HG02970 (cell line): ENCODE measurements around the gene TBC1D4.

Experiments used
- ATAC-seq: cut with Tn5 transposase; IDR thresholded peaks from one replicate; pipeline ENCODE4 v1.9.1; 2021; ENCODE audit warnings: mild to moderate bottlenecking, moderate library complexity, moderate number of reproducible peaks; ENCODE audit not compliant: unreplicated experiment, low FRiP score

The TBC1D4 gene

GRCh38 chr13:75489502-75490263 lies 7.7 kb upstream of the TBC1D4 start:
- peak; percentile 81 for ATAC-seq

GRCh38 chr13:75486146-75487062 lies 4.4 kb upstream of the TBC1D4 start:
- no peak for ATAC-seq

- ATAC-seq, result no peak
Measured at GRCh38 chr13:75485286-75486062, 3.5 kb upstream of the TBC1D4 start.

- ATAC-seq, result no peak
Measured at GRCh38 chr13:75482820-75483079, 781 bp upstream of the TBC1D4 start.

- ATAC-seq, result peak; percentile 21
Measured at GRCh38 chr13:75481176-75482069, 546 bp downstream of the TBC1D4 start.

DNA sequence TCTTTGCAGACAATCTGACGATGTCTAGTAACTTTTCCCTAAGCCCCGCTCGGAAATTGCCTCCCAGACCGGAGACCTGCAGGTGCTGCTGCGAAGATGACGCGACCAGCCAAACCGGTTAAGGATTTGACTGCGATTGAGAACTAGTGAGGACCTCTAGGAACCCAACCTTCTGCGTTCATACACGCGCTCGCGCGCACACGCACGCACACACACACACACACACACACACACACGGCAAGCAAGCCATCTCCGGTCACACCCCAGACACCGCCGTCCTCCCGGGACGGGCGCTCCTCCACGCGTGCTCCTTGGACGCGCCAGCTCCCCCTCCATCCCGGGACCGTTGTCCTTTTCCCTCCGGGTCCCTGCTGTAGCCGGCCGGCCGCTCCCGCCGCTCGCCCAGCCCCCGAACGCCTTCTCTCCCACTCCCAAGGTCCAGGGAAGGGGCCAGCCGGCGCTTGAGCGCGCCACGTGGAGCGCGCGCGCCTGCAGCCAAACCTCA lies 1.2 kb downstream of the TBC1D4 start:
- ATAC-seq, result no peak

GRCh38 chr13:75479102-75479740 lies 2.7 kb downstream of the TBC1D4 start:
- ATAC-seq, result no peak

GRCh38 chr13:75478659-75479058 lies 3.3 kb downstream of the TBC1D4 start:
- ATAC-seq, result no peak

- ATAC-seq, result no peak
Measured at GRCh38 chr13:75474956-75475355, 7.0 kb downstream of the TBC1D4 start.

- ATAC-seq, result no peak
Measured at GRCh38 chr13:75473468-75473867, 8.5 kb downstream of the TBC1D4 start.

DNA sequence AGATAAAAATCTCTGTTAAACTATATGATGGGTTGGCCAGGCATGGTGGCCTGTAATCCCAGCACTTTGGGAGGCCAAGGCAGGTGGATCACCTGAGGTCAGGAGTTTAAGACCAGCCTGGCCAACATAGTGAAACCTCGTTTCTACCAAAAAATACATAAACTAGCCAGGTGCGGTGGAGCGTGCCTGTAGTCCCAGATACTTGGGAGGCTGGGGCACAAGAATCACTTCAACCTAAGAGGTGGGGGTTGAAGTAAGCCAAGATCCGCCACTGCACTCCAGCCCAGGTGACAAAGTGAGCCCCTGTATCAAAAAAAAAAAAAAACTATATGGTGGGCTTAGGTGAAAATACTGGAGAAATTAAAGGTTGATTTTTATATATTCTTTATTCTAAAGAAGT lies 11.3 kb downstream of the TBC1D4 start:
- ATAC-seq, result no peak

- ATAC-seq, result no peak
Measured at GRCh38 chr13:75469047-75469446, 12.9 kb downstream of the TBC1D4 start.

GRCh38 chr13:75468602-75469001 lies 13.4 kb downstream of the TBC1D4 start:
- ATAC-seq, result no peak

DNA sequence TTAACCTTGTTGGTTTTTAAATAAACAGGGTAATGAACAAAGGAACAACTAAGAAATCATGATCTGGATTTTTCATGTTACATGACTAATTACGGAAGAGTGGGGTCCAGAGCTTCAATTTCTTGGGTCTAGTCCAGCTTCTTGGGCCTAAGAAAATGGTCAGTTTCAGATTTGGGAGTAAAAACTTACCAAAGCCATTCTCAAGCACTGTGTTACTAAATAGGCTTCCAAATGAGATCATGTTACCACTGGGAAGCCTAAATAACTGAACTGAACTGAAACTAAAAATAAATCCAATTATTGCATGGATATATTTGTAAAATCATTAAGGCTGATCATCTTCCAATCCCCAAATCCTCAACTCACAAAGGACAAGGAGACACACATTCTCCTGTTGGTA lies 13.9 kb downstream of the TBC1D4 start:
- ATAC-seq, result no peak

- ATAC-seq, result no peak
Measured at GRCh38 chr13:75467040-75467728, 14.8 kb downstream of the TBC1D4 start.

DNA sequence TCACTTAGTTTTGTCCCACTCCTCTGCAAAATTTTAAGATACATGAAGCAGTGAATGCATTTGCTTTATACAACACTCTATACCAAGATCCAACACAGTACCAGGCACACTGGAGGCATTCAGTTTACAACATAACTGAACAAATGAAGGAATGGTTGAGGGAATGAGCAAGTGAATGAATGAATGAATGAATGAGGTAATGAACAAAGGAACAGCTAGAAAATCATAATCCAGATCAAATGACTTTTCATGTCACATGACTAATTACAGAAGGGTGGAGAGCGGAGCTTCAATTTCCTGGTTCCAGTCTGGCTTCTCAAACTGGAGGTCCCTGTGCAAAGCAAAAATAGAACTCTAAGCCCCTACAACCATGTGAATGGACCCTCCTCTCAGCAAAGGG lies 16.7 kb downstream of the TBC1D4 start:
- ATAC-seq, result no peak

- no peak for ATAC-seq
Measured at GRCh38 chr13:75461314-75461713, 20.7 kb downstream of the TBC1D4 start.

- ATAC-seq, result no peak
Measured at GRCh38 chr13:75460644-75461043, 21.3 kb downstream of the TBC1D4 start.
